Tibial nerve (tissue), 4 donors: ENCODE results near the gene MAG.
"Not testable (repeated sequence)": the region's sequence is repeated elsewhere in the genome, so short reads cannot be mapped to it uniquely, and the experiment has no call there.

Source experiments
- CTCF ChIP-seq, 5 experiments: fragments of 200-600 bp in 3 of 5; fragments of 450-650 bp in 2 of 5; sonication (generic) in 3 of 5; IDR thresholded peaks; one replicate each; pipeline ENCODE4 v1.5.1; 2016 to 2019; ENCODE audit warnings: antibody characterized with exemption in 5 of 5, mild to moderate bottlenecking in 3 of 5, moderate library complexity in 2 of 5
- EP300 ChIP-seq, 2 donors: sonication (generic); formaldehyde crosslinking; IDR thresholded peaks; one replicate each; pipeline ENCODE4 v1.6.1; 2017; ENCODE audit warnings: antibody characterized with exemption in 2 of 2, mild to moderate bottlenecking in 1 of 2
- POLR2A ChIP-seq, 2 donors: fragments of 450-650 bp; IDR thresholded peaks; one replicate each; pipeline ENCODE4 v1.6.1; 2017; ENCODE audit warnings: antibody characterized with exemption in 2 of 2, mild to moderate bottlenecking in 2 of 2, moderate library complexity in 2 of 2

- TF ChIP-seq POLR2A, CTCF, EP300 (IDR thresholded peaks at IDR 0.05): not testable (repeated sequence)
Measured at GRCh38 chr19:35358834-35359233, 66.9 kb downstream of the MAG start.
